HG03025 (cell line): Measurements from ENCODE around the gene CLCNKA.
"Not testable (repeated sequence)": the region's sequence is repeated elsewhere in the genome, so short reads cannot be mapped to it uniquely, and the experiment has no call there.

Source experiments
- ATAC-seq: cut with Tn5 transposase; IDR thresholded peaks from one replicate; pipeline ENCODE4 v1.9.1; 2021; ENCODE audit warnings: mild to moderate bottlenecking, moderate library complexity; ENCODE audit not compliant: unreplicated experiment, low FRiP score

Gene CLCNKA

GRCh38 chr1:15997076-15997585 is 24.7 kb upstream of the CLCNKA start:
- ATAC-seq, result no peak

- no peak for ATAC-seq
These were observed 24.1 kb upstream of the CLCNKA start for GRCh38 chr1:15997637-15998280.

GRCh38 chr1:15998929-15999328 is 22.9 kb upstream of the CLCNKA start:
- no peak for ATAC-seq

- not testable (repeated sequence) for ATAC-seq
These were observed 20.6 kb upstream of the CLCNKA start for GRCh38 chr1:16001274-16001673.

- no peak for ATAC-seq
These were observed 16.2 kb upstream of the CLCNKA start for GRCh38 chr1:16005597-16005996.

GRCh38 chr1:16006010-16006409 is 15.8 kb upstream of the CLCNKA start:
- no peak for ATAC-seq

GRCh38 chr1:16006552-16007485 is 15.0 kb upstream of the CLCNKA start:
- ATAC-seq, result no peak

- ATAC-seq, result no peak
These were observed 14.0 kb upstream of the CLCNKA start for GRCh38 chr1:16007671-16008341.

- ATAC-seq, result no peak
These were observed 12.8 kb upstream of the CLCNKA start for GRCh38 chr1:16009030-16009460.

GRCh38 chr1:16009678-16010077 is 12.2 kb upstream of the CLCNKA start:
- ATAC-seq, result no peak

GRCh38 chr1:16010837-16011236 is 11.0 kb upstream of the CLCNKA start:
- ATAC-seq, result no peak

GRCh38 chr1:16011936-16012589 is 9.8 kb upstream of the CLCNKA start:
- ATAC-seq, result no peak

GRCh38 chr1:16012590-16013219 is 9.1 kb upstream of the CLCNKA start:
- no peak for ATAC-seq

GRCh38 chr1:16013220-16013907 is 8.5 kb upstream of the CLCNKA start:
- no peak for ATAC-seq

- ATAC-seq, result no peak
These were observed 8.0 kb upstream of the CLCNKA start for GRCh38 chr1:16013908-16014258.

- ATAC-seq, result no peak
These were observed 7.0 kb upstream of the CLCNKA start for GRCh38 chr1:16014509-16015482.

GRCh38 chr1:16015491-16015890 is 6.3 kb upstream of the CLCNKA start:
- ATAC-seq, result no peak
